Neural crest cell (in vitro differentiated cells): ENCODE results near the gene HARS1. TPM values are rescaled to one million over a fixed set of nuclear protein-coding genes. Genes with fewer than 3 reads are reported as not detected.
"Not testable (repeated sequence)": the region's sequence is repeated elsewhere in the genome, so short reads cannot be mapped to it uniquely, and the experiment has no call there.

Experiments used
- DNase-seq: peaks from one replicate; pipeline ENCODE4 v3.0.0; 2021; ENCODE audit warnings: low read depth, mixed read lengths, low spot score
- H3K27ac Mint-ChIP-seq: one replicate; pipeline ENCODE4 v1.8.0; 2021; ENCODE audit warnings: mild to moderate bottlenecking, mixed read lengths; ENCODE audit not compliant: unreplicated experiment
- H3K27me3 Mint-ChIP-seq: 2 replicates; pipeline ENCODE4 v1.8.0; 2021; ENCODE audit warnings: low read depth, mild to moderate bottlenecking, mixed read lengths
- H3K36me3 Mint-ChIP-seq: 2 replicates; pipeline ENCODE4 v1.8.0; 2021; ENCODE audit warnings: low read depth, mild to moderate bottlenecking, mixed read lengths
- H3K4me1 Mint-ChIP-seq: 2 replicates; pipeline ENCODE4 v1.8.0; 2021; ENCODE audit warnings: mixed read lengths
- H3K4me3 Mint-ChIP-seq: one replicate; pipeline ENCODE4 v1.8.0; 2021; ENCODE audit warnings: mild to moderate bottlenecking, mixed read lengths
- H3K9me3 Mint-ChIP-seq: 2 replicates; pipeline ENCODE4 v1.8.0; 2021; ENCODE audit warnings: mixed read lengths
- CTCF ChIP-seq: fragments of 200-600 bp; sonication (generic); conservative IDR thresholded peaks from 2 replicates; pipeline ENCODE4 v1.5.0; 2021; ENCODE audit warnings: antibody characterized with exemption, mild to moderate bottlenecking
- total RNA-seq: library from RNA; stranded (reverse); gene quantifications from 2 replicates; pipeline ENCODE4 v1.2.1, GENCODE V29; 2021

Gene HARS1
- total RNA-seq, 1 donor from 2014 or later, result 98.7 TPM

- H3K36me3 Mint-ChIP-seq, result peaks cover 23% of the 10 kb centered on the region
Observed at GRCh38 chr5:140658870-140659269, 32.3 kb downstream of the HARS1 start.

GRCh38 chr5:140647042-140647419 is 44.1 kb downstream of the HARS1 start:
- no peak overlapping the region for H3K27ac Mint-ChIP-seq

More at GRCh38 chr5:140658870-140659269, 32.3 kb downstream of the HARS1 start:
- Mint-ChIP-seq H3K27ac (no peak overlapping the region), H3K4me1 (peaks cover 3% of the 10 kb centered on the region), H3K9me3 (no peaks in the 10 kb centered on the region), H3K27me3 (no peaks in the 10 kb centered on the region), H3K4me3 (no peak overlapping the region)
- no peak for TF ChIP-seq CTCF
- DNase-seq, result no peak

GRCh38 chr5:140642718-140643117 is 48.5 kb downstream of the HARS1 start:
- peaks cover 4% of the 10 kb centered on the region for H3K9me3 Mint-ChIP-seq
- peaks cover 6% of the 10 kb centered on the region for H3K36me3 Mint-ChIP-seq
- no peaks in the 10 kb centered on the region for H3K27me3 Mint-ChIP-seq
- DNase-seq, result no peak
- H3K4me3 Mint-ChIP-seq, result peak overlapping the region; percentile 75
- no peak for TF ChIP-seq CTCF
- no peak overlapping the region for H3K27ac Mint-ChIP-seq
- H3K4me1 Mint-ChIP-seq, result peaks cover 43% of the 10 kb centered on the region

More at GRCh38 chr5:140647042-140647419, 44.1 kb downstream of the HARS1 start:
- Mint-ChIP-seq H3K4me1 (peaks cover 27% of the 10 kb centered on the region), H3K36me3 (peaks cover 10% of the 10 kb centered on the region), H3K4me3 (peak overlapping the region; percentile 92), H3K27me3 (no peaks in the 10 kb centered on the region), H3K9me3 (no peaks in the 10 kb centered on the region)
- no peak for TF ChIP-seq CTCF
- DNase-seq, result no peak

GRCh38 chr5:140641716-140642115 is 49.5 kb downstream of the HARS1 start:
- no peak for DNase-seq
- peak overlapping the region; percentile 87 for H3K4me3 Mint-ChIP-seq
- peaks cover 4% of the 10 kb centered on the region for H3K9me3 Mint-ChIP-seq
- no peak for TF ChIP-seq CTCF
- peaks cover 36% of the 10 kb centered on the region for H3K4me1 Mint-ChIP-seq
- no peaks in the 10 kb centered on the region for H3K27me3 Mint-ChIP-seq
- no peak overlapping the region for H3K27ac Mint-ChIP-seq
- H3K36me3 Mint-ChIP-seq, result peaks cover 6% of the 10 kb centered on the region

GRCh38 chr5:140639148-140639981 is 51.8 kb downstream of the HARS1 start, which contains the start of gene TMCO6:
TSS of gene TMCO6 (plus strand) at chr5:140639451. CDS start at chr5:140639528, 77 bp downstream.
- DNase-seq, result peak; percentile 94
- Mint-ChIP-seq H3K9me3 (peaks cover 4% of the 10 kb centered on the region), H3K4me3 (peak within 1 kb of the TSS; percentile 87), H3K4me1 (peaks cover 25% of the 10 kb centered on the region), H3K27ac (peak within 1 kb of the TSS; percentile 68), H3K36me3 (peaks cover 6% of the 10 kb centered on the region), H3K27me3 (no peaks in the 10 kb centered on the region)
- TF ChIP-seq CTCF, result peak; percentile 71

- H3K36me3 Mint-ChIP-seq, DNase-seq, H3K27me3 Mint-ChIP-seq, H3K9me3 Mint-ChIP-seq: not testable (repeated sequence)
- H3K4me3 Mint-ChIP-seq, result peak overlapping the region; percentile 87
- peak overlapping the region; percentile 68 for H3K27ac Mint-ChIP-seq
- H3K4me1 Mint-ChIP-seq, result peaks cover 25% of the 10 kb centered on the region
Observed at GRCh38 chr5:140638898-140639147, 52.3 kb downstream of the HARS1 start.
